GM12878 (cell line): ENCODE measurements around the gene PGRMC2. TPM values are rescaled to one million over a fixed set of nuclear protein-coding genes. Genes with fewer than 3 reads are reported as not detected.

Experiments
- ATAC-seq: fragments of 200-7000 bp; cut with Tn5 transposase; 3 replicates; pipeline ENCODE4 v1.9.1; 2020; ENCODE audit warnings: mild to moderate bottlenecking, moderate library complexity
- BruUV-seq: library from RNA; stranded (reverse); fragments of 400-500 nt; replicated peaks from 2 replicates; lab custom pipeline; 2021; lab: Mats Ljungman, UMichigan
- CTCF ChIA-PET: fragments of 300-600 bp; sonication (Branson Sonifier 250); formaldehyde crosslinking; extraction: SDS; loops from one replicate; lab custom pipeline; 2021; ENCODE audit warnings: inconsistent platforms; lab: Yijun Ruan, JAX
- POLR2A ChIA-PET: fragments of 350-600 bp; formaldehyde crosslinking; extraction: SDS; loops from one replicate; lab custom pipeline; 2021; ENCODE audit warnings: inconsistent platforms; lab: Charles Lee
- RAD21 ChIA-PET: fragments of 300-600 bp; sonication (Branson Sonifier 250); formaldehyde crosslinking; loops from one replicate; lab custom pipeline; 2023; ENCODE audit warnings: antibody characterized with exemption; ENCODE audit not compliant: unreplicated experiment; lab: Charles Lee
- SMC1A ChIA-PET: fragments of 300-600 bp; sonication (Branson Sonifier 250); formaldehyde crosslinking; loops from one replicate; lab custom pipeline; 2023; ENCODE audit not compliant: unreplicated experiment, uncharacterized antibody; lab: Charles Lee
- DNase-seq: peaks from one replicate; pipeline ENCODE4 v3.0.0-alpha.2; 2011; ENCODE audit warnings: low read depth, low spot score
- FAIRE-seq: peaks from 3 replicates; lab custom pipeline; 2011; peaks lifted over from hg19 to GRCh38; lab: Jason Lieb, UNC
- H2AFZ ChIP-seq: 2 replicates; pipeline ENCODE4 v1.6.0; 2011; ENCODE audit warnings: low read depth, low read length, control low read depth; ENCODE audit not compliant: control insufficient read depth
- H3K27ac ChIP-seq: 2 replicates; pipeline ENCODE4 v1.5.1; 2011; ENCODE audit warnings: control low read depth; ENCODE audit not compliant: control insufficient read depth, insufficient read depth
- H3K27me3 ChIP-seq, 2 experiments: replicated peaks in 1 of 2; 2 replicates each; pipeline versions ENCODE4 v1.6.0 to v1.6.1; 2011; ENCODE audit warnings: low read length in 1 of 2; ENCODE audit not compliant: control insufficient read depth in 2 of 2, insufficient read depth in 2 of 2
- H3K36me3 ChIP-seq, 2 experiments: 2 replicates each; pipeline ENCODE4 v1.5.1; 2011; ENCODE audit warnings: low read length in 1 of 2; ENCODE audit not compliant: control insufficient read depth in 2 of 2, insufficient read depth in 2 of 2
- H3K4me1 ChIP-seq: 2 replicates; pipeline ENCODE4 v1.6.1; 2011; ENCODE audit warnings: mild to moderate bottlenecking, low read length, moderate library complexity, mixed read lengths; ENCODE audit not compliant: control insufficient read depth, insufficient read depth
- H3K4me2 ChIP-seq: 2 replicates; pipeline ENCODE4 v1.6.0; 2011; ENCODE audit warnings: control low read depth; ENCODE audit not compliant: control insufficient read depth, insufficient read depth
- H3K4me3 ChIP-seq: fragments of 200-600 bp; sonication (generic); 2 replicates; pipeline ENCODE4 v1.5.1; 2016
- H3K79me2 ChIP-seq: 2 replicates; pipeline ENCODE4 v1.6.0; 2011; ENCODE audit warnings: low read length; ENCODE audit not compliant: control insufficient read depth, insufficient read depth
- H3K9ac ChIP-seq: 2 replicates; pipeline ENCODE4 v1.8.0; 2011; ENCODE audit warnings: low read length, control low read depth, mixed read lengths; ENCODE audit not compliant: control insufficient read depth, insufficient read depth
- H3K9me3 ChIP-seq: replicated peaks from 3 replicates; pipeline ENCODE4 v1.5.1; 2011; ENCODE audit warnings: mild to moderate bottlenecking, low read length; ENCODE audit not compliant: control insufficient read depth, insufficient read depth
- H4K20me1 ChIP-seq: 2 replicates; pipeline ENCODE4 v1.6.0; 2011; ENCODE audit not compliant: control insufficient read depth, insufficient read depth
- ESRRA ChIP-seq: IDR thresholded peaks from 2 replicates; pipeline ENCODE4 v1.6.1; 2012; ENCODE audit warnings: mild to moderate bottlenecking, low read length, improper control_type of control experiment
- FOS ChIP-seq: IDR thresholded peaks from 3 replicates; pipeline ENCODE4 v1.6.1; 2011; ENCODE audit warnings: borderline replicate concordance; ENCODE audit not compliant: insufficient read length; ENCODE audit errors: extremely low read depth
- GATAD2B ChIP-seq: fragments of 450-650 bp; conservative IDR thresholded peaks from 2 replicates; pipeline ENCODE4 v1.6.1; 2017; ENCODE audit warnings: low read depth, mild to moderate bottlenecking, moderate library complexity
- JUNB ChIP-seq: IDR thresholded peaks from 2 replicates; pipeline ENCODE4 v1.6.1; 2016; ENCODE audit warnings: antibody characterized with exemption, mild to moderate bottlenecking
- MTA2 ChIP-seq: fragments of 450-650 bp; IDR thresholded peaks from 2 replicates; pipeline ENCODE4 v1.6.1; 2016; ENCODE audit warnings: low read depth, mild to moderate bottlenecking, moderate library complexity
- NFXL1 ChIP-seq: fragments of 450-650 bp; IDR thresholded peaks from 2 replicates; pipeline ENCODE4 v1.6.1; 2017; ENCODE audit warnings: antibody characterized with exemption, mild to moderate bottlenecking, borderline replicate concordance
- NFYB ChIP-seq: IDR thresholded peaks from 2 replicates; pipeline ENCODE4 v1.6.1; 2011; ENCODE audit warnings: low read depth, mild to moderate bottlenecking, low read length, improper control_type of control experiment, moderate library complexity; ENCODE audit not compliant: insufficient read depth
- NR2C1 ChIP-seq: fragments of 450-650 bp; IDR thresholded peaks from 2 replicates; pipeline ENCODE4 v1.6.1; 2017; ENCODE audit warnings: antibody characterized with exemption, mild to moderate bottlenecking, moderate library complexity
- PML ChIP-seq: IDR thresholded peaks from 2 replicates; pipeline ENCODE4 v1.6.1; 2012; ENCODE audit warnings: low read length, inconsistent platforms
- RB1 ChIP-seq: fragments of 450-650 bp; formaldehyde crosslinking; IDR thresholded peaks from 2 replicates; pipeline ENCODE4 v1.6.1; 2017; ENCODE audit warnings: mild to moderate bottlenecking, borderline replicate concordance
- RELA ChIP-seq: fragments of 450-650 bp; IDR thresholded peaks from 2 replicates; pipeline ENCODE4 v1.8.0; 2014; ENCODE audit warnings: borderline replicate concordance; ENCODE audit not compliant: partially characterized antibody
- RFX5 ChIP-seq: IDR thresholded peaks from 2 replicates; pipeline ENCODE4 v1.6.1; 2011; ENCODE audit warnings: low read depth, low read length, improper control_type of control experiment
- SIX5 ChIP-seq: IDR thresholded peaks from 2 replicates; pipeline ENCODE4 v1.6.1; 2011; ENCODE audit warnings: mild to moderate bottlenecking, low read depth, low read length, moderate library complexity; ENCODE audit not compliant: severe bottlenecking
- SKIL ChIP-seq: fragments of 450-650 bp; IDR thresholded peaks from 2 replicates; pipeline ENCODE4 v1.6.1; 2017; ENCODE audit warnings: mild to moderate bottlenecking, low read depth, inconsistent platforms; ENCODE audit not compliant: poor library complexity, severe bottlenecking
- ZNF207 ChIP-seq: fragments of 450-650 bp; IDR thresholded peaks from 2 replicates; pipeline ENCODE4 v1.6.1; 2014; ENCODE audit warnings: antibody characterized with exemption, mild to moderate bottlenecking, borderline replicate concordance
- ZNF274 ChIP-seq: IDR thresholded peaks from one replicate; pipeline ENCODE4 v1.8.0; 2011; ENCODE audit not compliant: insufficient read length, insufficient read depth
- WGBS: methylation state at CpG from one replicate; pipeline ENCODE4 v1.1.6; 2016; ENCODE audit warnings: low lambda C conversion rate; ENCODE audit not compliant: insufficient replicate concordance, insufficient coverage; ENCODE audit errors: missing lambda C conversion rate; 5-methylcytosine and 5-hydroxymethylcytosine counted together
- in situ Hi-C: fragments of 300-500 bp; cut with MboI; formaldehyde crosslinking; loops from 9 replicates; pipeline ENCODE4 v1.14.3; 2018; ENCODE audit warnings: mixed read lengths
- intact Hi-C: fragments of 100-400 bp; cut with micrococcal nuclease; formaldehyde crosslinking; loops from one replicate; pipeline ENCODE4 v1.14.2; 2022; ENCODE audit not compliant: unreplicated experiment
- polyA plus RNA-seq, 11 experiments: library from polyadenylated mRNA; depleted of rRNA in 4 of 11; unstranded in 6 of 11; stranded (reverse) in 5 of 11; fragments of >200 nt; fragmentation: Nextera tagmentation in 4 of 11; fragmentation: Illumina TruSeq in 1 of 11; extraction: Ambion mirVana in 4 of 11; extraction: Trizol in 1 of 11; gene quantifications; 1 replicate in 1 of 11; 2 replicates in 10 of 11; pipeline versions ENCODE4 v1.2.1 to v1.2.3, GENCODE V29; 2011 to 2016; ENCODE audit warnings: inconsistent platforms in 2 of 11, missing spikeins in 2 of 11, low read depth in 1 of 11
- total RNA-seq, 4 experiments: library from RNA; depleted of rRNA in 3 of 4; stranded (reverse); fragments of >200 nt in 3 of 4; fragmentation: Illumina TruSeq in 1 of 4; extraction: Trizol in 1 of 4; gene quantifications; 2 replicates each; pipeline versions ENCODE4 v1.2.1 to v1.2.3, GENCODE V29; 2013 to 2021
- TF ChIP-seq, protein P1 (sequence below): fragments of 450-650 bp; formaldehyde crosslinking; IDR thresholded peaks from 2 replicates; pipeline ENCODE4 v1.4.0; 2022; ENCODE audit warnings: mild to moderate bottlenecking, moderate library complexity

Gene PGRMC2
- total and polyA plus RNA-seq, 10 of the 15 experiments (the other 5 are each of a cell fraction or from before 2014, with no cell fraction given) = 6.3 to 38.4 (median 12.0) TPM

DNA sequence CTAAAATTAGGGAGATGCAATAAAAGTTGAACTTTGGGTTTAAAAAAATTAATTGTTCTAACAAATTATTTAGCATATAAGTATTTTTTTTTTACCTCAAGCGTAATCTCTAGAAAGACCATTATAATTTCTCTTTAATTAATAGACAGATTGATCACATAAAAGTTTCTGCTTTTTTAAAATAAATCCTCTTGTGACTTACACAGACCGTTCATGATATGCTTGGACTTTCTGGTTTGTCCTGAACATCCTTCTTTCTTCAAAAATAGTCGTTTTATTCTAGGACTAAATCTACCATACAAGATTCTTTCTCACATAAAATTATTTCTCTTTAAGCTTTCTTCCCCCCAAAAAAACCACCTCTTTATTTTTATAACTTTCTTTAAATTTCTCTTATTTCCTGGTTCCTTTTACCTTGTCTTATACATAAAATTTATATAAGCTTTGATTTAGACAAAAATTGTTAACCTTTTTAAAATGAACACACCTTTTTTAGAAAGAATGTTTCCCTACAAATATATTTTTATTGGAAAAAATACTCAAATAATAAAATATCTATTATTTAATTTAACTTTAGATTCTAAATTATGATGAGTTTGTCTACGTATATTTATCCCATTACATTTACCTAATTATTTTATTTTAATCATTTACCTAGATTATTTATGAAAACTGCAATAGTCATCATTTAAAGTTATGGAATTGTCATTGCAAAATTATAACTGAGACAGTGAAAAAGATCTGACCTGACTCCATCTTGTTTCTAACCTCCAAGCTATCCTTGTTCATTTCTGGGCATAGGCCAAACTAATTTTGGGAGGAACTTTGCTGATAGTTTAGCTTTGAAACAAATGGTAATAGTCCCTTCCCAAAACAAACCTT, 37.6 kb downstream of the PGRMC2 start:
- 39% methylated on average over 4 of the region's 4 CpGs for WGBS
- Histone ChIP-seq H3K79me2 (no peaks in the 10 kb centered on the region), H3K27me3 (no peaks in the 10 kb centered on the region), H4K20me1 (no peaks in the 10 kb centered on the region), H3K4me1 (no peaks in the 10 kb centered on the region), H2AFZ (no peak overlapping the region), H3K4me2 (no peak overlapping the region), H3K36me3 (no peaks in the 10 kb centered on the region), H3K9ac (no peak overlapping the region), H3K27ac (no peak overlapping the region), H3K4me3 (no peak overlapping the region), H3K9me3 (no peaks in the 10 kb centered on the region; the same call in 1 of the 3 replicates)
- ATAC-seq (no peak), DNase-seq (no peak), FAIRE-seq (no peak)
- intact Hi-C loops = no loop called here
- ChIA-PET POLR2A (no interaction called here), CTCF (no interaction called here), RAD21 (no interaction called here), SMC1A (interaction anchor here (0.7 to 1.2 kb wide), 2 partner anchors 23 to 42 kb away, joined by 3 to 4 read pairs; no protein-coding TSS in a partner anchor)
- in situ Hi-C loops = no loop called here
- BruUV-seq = no TSS peak
- TF ChIP-seq RB1 (no peak), SKIL (no peak), PML (no peak), RFX5 (no peak), FOS (no peak), NFYB (no peak), JUNB (no peak), SIX5 (no peak), ZNF207 (no peak), RELA (no peak), NR2C1 (no peak), ESRRA (no peak), MTA2 (no peak), NFXL1 (no peak), GATAD2B (no peak), ZNF274 (no peak)
- TF ChIP-seq, protein P1, sequence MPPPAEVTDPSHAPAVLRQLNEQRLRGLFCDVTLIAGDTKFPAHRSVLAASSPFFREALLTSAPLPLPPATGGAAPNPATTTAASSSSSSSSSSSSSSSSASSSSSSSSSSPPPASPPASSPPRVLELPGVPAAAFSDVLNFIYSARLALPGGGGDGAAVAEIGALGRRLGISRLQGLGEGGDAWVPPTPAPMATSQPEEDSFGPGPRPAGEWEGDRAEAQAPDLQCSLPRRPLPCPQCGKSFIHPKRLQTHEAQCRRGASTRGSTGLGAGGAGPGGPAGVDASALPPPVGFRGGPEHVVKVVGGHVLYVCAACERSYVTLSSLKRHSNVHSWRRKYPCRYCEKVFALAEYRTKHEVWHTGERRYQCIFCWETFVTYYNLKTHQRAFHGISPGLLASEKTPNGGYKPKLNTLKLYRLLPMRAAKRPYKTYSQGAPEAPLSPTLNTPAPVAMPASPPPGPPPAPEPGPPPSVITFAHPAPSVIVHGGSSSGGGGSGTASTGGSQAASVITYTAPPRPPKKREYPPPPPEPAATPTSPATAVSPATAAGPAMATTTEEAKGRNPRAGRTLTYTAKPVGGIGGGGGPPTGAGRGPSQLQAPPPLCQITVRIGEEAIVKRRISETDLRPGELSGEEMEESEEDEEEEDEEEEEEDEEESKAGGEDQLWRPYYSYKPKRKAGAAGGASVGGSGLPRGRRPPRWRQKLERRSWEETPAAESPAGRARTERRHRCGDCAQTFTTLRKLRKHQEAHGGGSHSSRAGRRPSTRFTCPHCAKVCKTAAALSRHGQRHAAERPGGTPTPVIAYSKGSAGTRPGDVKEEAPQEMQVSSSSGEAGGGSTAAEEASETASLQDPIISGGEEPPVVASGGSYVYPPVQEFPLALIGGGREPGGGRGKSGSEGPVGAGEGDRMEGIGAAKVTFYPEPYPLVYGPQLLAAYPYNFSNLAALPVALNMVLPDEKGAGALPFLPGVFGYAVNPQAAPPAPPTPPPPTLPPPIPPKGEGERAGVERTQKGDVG = no peak
